Cardiac fibroblast (primary cell): Measurements from ENCODE around the gene SUPT3H.

ENCODE experiments used
- DNase-seq, 2 donors: peaks; one replicate each; pipeline versions ENCODE4 v3.0.0 to v3.0.0-alpha.2; 2010; ENCODE audit warnings: low read depth in 2 of 2
- H3K4me3 ChIP-seq, 2 donors: replicated peaks in 1 of 2; 1 replicate in 1 of 2; 2 replicates in 1 of 2; pipeline ENCODE4 v1.5.1; 2011; ENCODE audit warnings: low read depth in 2 of 2, low read length in 2 of 2, mild to moderate bottlenecking in 2 of 2, moderate library complexity in 1 of 2
- TF ChIP-seq, protein P1 (sequence below): IDR thresholded peaks from one replicate; pipeline ENCODE4 v1.5.1; 2011; ENCODE audit warnings: low read depth, mild to moderate bottlenecking, low read length, inconsistent platforms

Gene SUPT3H

DNA sequence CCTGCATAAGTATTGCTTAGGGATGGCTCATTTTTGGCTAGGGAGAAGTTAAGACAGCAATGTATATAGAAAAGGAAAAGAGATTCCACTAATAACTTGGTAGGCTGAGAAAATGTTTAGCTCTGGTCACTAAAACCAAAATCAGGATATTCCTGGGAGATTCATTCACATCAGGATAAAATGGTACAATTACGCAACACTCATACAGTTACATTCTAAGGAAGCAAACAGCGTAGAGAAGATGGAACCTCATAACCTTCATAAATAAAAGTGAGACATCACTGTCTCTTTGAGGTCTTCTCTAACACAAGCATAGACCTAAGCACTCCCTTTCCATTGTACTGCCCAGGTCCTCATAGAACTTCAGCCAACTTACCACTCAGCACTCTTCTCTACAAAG, 345.3 kb downstream of the SUPT3H start:
- TF ChIP-seq, protein P1, sequence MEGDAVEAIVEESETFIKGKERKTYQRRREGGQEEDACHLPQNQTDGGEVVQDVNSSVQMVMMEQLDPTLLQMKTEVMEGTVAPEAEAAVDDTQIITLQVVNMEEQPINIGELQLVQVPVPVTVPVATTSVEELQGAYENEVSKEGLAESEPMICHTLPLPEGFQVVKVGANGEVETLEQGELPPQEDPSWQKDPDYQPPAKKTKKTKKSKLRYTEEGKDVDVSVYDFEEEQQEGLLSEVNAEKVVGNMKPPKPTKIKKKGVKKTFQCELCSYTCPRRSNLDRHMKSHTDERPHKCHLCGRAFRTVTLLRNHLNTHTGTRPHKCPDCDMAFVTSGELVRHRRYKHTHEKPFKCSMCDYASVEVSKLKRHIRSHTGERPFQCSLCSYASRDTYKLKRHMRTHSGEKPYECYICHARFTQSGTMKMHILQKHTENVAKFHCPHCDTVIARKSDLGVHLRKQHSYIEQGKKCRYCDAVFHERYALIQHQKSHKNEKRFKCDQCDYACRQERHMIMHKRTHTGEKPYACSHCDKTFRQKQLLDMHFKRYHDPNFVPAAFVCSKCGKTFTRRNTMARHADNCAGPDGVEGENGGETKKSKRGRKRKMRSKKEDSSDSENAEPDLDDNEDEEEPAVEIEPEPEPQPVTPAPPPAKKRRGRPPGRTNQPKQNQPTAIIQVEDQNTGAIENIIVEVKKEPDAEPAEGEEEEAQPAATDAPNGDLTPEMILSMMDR: no peak
- H3K4me3 ChIP-seq: no peak overlapping the region
- DNase-seq: no peak

DNA sequence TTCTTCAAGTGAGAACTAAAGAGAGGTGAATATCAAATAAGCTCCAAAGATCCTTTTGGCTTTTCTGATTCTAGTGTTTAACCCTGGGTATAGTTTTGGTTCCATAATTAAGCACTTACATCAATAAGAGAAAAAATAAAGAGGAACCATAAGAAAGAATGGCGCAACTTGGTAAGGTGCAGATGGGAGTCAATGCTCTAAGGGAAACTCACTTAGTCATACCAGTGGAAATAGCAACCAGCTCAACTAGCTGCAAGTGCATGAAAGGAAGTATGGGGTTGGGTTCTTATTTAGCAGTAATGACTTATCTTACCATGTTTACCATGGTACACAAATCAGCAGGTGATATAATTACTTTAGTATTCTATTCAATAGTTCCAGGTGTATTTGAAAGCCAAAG, 346.1 kb downstream of the SUPT3H start:
- DNase-seq: no peak
- TF ChIP-seq, protein P1: no peak
- H3K4me3 ChIP-seq: no peak overlapping the region

DNA sequence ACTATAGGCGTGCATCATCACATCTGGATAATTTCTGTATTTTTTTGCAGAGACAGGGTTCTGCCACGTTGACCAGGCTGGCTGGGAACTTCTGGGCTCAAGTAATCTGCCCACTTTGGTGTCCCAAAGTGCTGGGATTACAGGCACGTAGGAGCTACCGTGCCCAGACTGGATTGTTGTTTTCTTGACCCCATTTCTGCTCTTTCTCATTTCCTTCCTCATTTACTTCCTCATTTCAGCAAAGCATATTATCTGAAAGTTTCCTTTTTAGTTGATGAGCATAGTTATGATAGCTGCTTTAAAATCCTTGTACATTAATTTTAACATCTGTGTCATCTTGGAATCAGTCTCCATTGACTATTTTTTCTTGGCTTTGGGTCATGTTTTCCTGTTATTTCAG, 350.6 kb downstream of the SUPT3H start:
- TF ChIP-seq, protein P1: no peak
- no peak overlapping the region for H3K4me3 ChIP-seq
- no peak for DNase-seq

DNA sequence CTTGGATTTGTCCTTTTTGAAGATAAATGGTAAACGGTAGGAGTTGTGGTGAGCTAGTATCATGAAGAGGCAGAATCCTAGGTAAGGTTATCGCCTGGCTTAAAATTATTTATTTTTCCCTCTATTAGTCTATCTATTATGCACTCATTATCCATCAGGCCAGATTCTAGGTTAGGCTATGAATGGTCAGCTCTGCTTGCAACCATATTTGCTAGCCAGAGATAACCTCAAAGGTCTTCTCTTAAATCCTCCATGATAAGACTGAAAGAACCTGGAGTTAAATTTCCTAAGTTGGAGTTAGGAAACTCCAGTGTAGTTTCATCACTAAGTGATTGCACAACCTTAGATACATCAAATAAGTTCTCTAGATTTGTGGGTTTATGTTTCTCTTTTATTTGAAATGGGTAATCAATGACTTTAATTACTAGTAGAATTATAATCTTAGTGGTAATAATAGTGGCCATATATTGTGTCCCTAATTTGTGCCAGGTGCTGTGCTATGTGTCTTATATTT, 351.7 kb downstream of the SUPT3H start:
- TF ChIP-seq, protein P1: no peak
- peak; percentile 15 to 55 for DNase-seq
- H3K4me3 ChIP-seq: no peak overlapping the region

DNA sequence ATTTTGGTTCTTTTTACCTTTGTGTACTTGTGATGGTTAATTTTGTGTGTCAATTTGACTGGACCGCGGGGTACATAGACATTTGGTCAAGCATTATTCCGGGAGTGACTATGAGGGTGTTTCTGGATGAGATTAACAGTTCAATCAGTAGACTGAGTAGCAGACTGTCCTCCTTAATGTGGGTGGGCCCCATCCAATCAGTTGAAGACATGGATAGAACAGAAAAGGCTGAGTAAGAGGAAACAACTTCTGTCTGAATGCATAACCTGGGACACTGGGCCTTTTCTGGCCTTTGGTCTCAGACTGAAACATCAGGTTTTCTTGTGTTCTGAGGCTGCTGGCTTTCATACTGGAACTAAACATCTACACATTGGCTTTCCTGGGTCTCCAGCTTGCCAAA, 353.1 kb downstream of the SUPT3H start:
- TF ChIP-seq, protein P1: no peak
- DNase-seq: no peak

DNA sequence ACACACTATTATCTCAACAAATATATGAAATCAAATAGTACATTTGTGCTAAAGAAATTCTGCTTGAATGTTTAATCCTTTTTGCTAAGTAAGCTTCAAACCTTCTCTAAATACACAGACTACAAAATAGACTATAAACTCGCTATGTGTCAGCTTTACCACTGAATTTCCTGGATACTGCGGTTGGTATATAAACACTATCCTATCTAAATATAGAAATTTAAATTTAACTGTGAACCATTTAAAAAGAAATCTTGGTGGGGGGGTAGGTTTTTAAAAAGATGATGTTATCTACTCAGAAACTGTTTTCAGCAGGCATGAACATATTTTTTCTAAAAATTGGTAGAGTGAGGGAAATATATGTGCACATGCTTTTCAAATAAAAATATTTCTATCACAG, 356.1 kb downstream of the SUPT3H start:
- no peak overlapping the region for H3K4me3 ChIP-seq
- TF ChIP-seq, protein P1: no peak
- peak in 1 of 2 donors; percentile 42 for DNase-seq

More for the DNA sequence above, 353.1 kb downstream of the SUPT3H start:
- no peak overlapping the region for H3K4me3 ChIP-seq

DNA sequence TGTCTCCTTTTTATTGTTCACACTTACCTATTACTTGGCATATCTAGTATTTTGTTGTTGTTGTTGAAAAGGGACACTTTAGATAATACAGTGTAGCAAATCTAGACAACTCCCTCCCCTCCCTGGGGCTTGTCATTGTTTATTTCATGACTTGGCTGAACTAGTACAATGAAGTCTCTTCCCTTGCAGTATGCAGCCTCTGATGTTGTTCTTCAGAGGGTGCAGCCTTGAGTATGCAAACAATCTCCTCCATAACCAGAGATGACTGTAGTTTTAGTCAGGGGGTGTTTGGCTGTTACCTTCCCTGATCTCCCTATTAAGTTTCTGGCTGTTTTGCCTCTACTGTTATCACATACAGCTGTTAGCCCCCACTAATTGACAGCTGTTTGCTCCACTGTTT, 365.0 kb downstream of the SUPT3H start:
- TF ChIP-seq, protein P1: no peak
- DNase-seq: peak in 1 of 2 donors; percentile 15
- H3K4me3 ChIP-seq: no peak overlapping the region
